SK-N-SH treated with all-trans-retinoic acid at 6 μM for 48 hours (cell line): ENCODE data around the gene ARPC1B.

Source experiments
- ATAC-seq: fragments of 200-7000 bp; cut with Tn5 transposase; 3 replicates; pipeline ENCODE4 v1.9.1; 2020; ENCODE audit warnings: mild to moderate bottlenecking, moderate library complexity
- CSDC2 ChIP-seq: fragments of 250-450 bp; sonication (Bioruptor Pico); IDR thresholded peaks from 2 replicates; pipeline ENCODE4 v1.5.0; 2020; ENCODE audit warnings: mild to moderate bottlenecking, moderate library complexity
- GLIS3 ChIP-seq: fragments of 250-450 bp; sonication (Bioruptor Pico); IDR thresholded peaks from 2 replicates; pipeline ENCODE4 v1.5.0; 2020; ENCODE audit warnings: mild to moderate bottlenecking, moderate library complexity
- ISL1 ChIP-seq: fragments of 250-450 bp; sonication (Bioruptor Pico); IDR thresholded peaks from 2 replicates; pipeline ENCODE4 v2.1.2; 2022; ENCODE audit warnings: mild to moderate bottlenecking, moderate library complexity
- OSR1 ChIP-seq: fragments of 250-450 bp; sonication (Bioruptor Pico); IDR thresholded peaks from 2 replicates; pipeline ENCODE4 v1.8.0; 2022; ENCODE audit warnings: moderate library complexity, mild to moderate bottlenecking, inconsistent platforms
- PPARA ChIP-seq: fragments of 250-450 bp; sonication (Bioruptor Pico); IDR thresholded peaks from 2 replicates; pipeline ENCODE4 v1.5.0; 2020; ENCODE audit warnings: mild to moderate bottlenecking, borderline replicate concordance
- RARB ChIP-seq: fragments of 250-450 bp; sonication (Bioruptor Pico); IDR thresholded peaks from 2 replicates; pipeline ENCODE4 v1.8.0; 2021; ENCODE audit warnings: mild to moderate bottlenecking, moderate library complexity
- SNAI2 ChIP-seq: fragments of 250-450 bp; sonication (Bioruptor Pico); IDR thresholded peaks from 2 replicates; pipeline ENCODE4 v1.5.0; 2020; ENCODE audit warnings: mild to moderate bottlenecking, moderate library complexity
- TCF4 ChIP-seq: fragments of 250-450 bp; sonication (Bioruptor Pico); IDR thresholded peaks from 2 replicates; pipeline ENCODE4 v1.8.0; 2021; ENCODE audit warnings: mild to moderate bottlenecking, moderate library complexity, borderline replicate concordance
- TOX ChIP-seq: fragments of 250-450 bp; sonication (Bioruptor Pico); IDR thresholded peaks from 2 replicates; pipeline ENCODE4 v1.8.0; 2021; ENCODE audit warnings: mild to moderate bottlenecking, moderate library complexity, borderline replicate concordance
- ZC3H10 ChIP-seq: fragments of 250-450 bp; sonication (Bioruptor Pico); IDR thresholded peaks from 2 replicates; pipeline ENCODE4 v1.5.1; 2021; ENCODE audit warnings: mild to moderate bottlenecking, moderate library complexity
- ZFP3 ChIP-seq: fragments of 250-450 bp; sonication (Bioruptor Pico); IDR thresholded peaks from 2 replicates; pipeline ENCODE4 v1.5.0; 2020; ENCODE audit warnings: mild to moderate bottlenecking, moderate library complexity
- ZFP30 ChIP-seq: fragments of 450-650 bp; formaldehyde crosslinking; IDR thresholded peaks from 2 replicates; pipeline ENCODE4 v1.5.0; 2022; ENCODE audit warnings: mild to moderate bottlenecking, moderate library complexity
- ZNF565 ChIP-seq: fragments of 450-650 bp; formaldehyde crosslinking; conservative IDR thresholded peaks from 2 replicates; pipeline ENCODE4 v1.5.0; 2020; ENCODE audit warnings: low read depth, mild to moderate bottlenecking, moderate library complexity
- TF ChIP-seq, protein P1 (sequence below): fragments of 250-450 bp; sonication (Bioruptor Pico); IDR thresholded peaks from 2 replicates; pipeline ENCODE4 v1.5.0; 2020; ENCODE audit warnings: mild to moderate bottlenecking, moderate library complexity
- TF ChIP-seq, protein P2 (sequence below): fragments of 250-450 bp; sonication (Bioruptor Pico); IDR thresholded peaks from 2 replicates; pipeline ENCODE4 v1.8.0; 2021; ENCODE audit warnings: low read depth, mild to moderate bottlenecking, moderate library complexity, borderline replicate concordance
- TF ChIP-seq, protein P3 (sequence below): fragments of 250-450 bp; sonication (Bioruptor Pico); IDR thresholded peaks from 2 replicates; pipeline ENCODE4 v1.8.0; 2020; ENCODE audit warnings: mild to moderate bottlenecking, moderate library complexity, borderline replicate concordance
- TF ChIP-seq, protein P4 (sequence below): fragments of 250-450 bp; sonication (Bioruptor Pico); IDR thresholded peaks from 2 replicates; pipeline ENCODE4 v1.5.1; 2021; ENCODE audit warnings: mild to moderate bottlenecking, moderate library complexity

ARPC1B gene

DNA sequence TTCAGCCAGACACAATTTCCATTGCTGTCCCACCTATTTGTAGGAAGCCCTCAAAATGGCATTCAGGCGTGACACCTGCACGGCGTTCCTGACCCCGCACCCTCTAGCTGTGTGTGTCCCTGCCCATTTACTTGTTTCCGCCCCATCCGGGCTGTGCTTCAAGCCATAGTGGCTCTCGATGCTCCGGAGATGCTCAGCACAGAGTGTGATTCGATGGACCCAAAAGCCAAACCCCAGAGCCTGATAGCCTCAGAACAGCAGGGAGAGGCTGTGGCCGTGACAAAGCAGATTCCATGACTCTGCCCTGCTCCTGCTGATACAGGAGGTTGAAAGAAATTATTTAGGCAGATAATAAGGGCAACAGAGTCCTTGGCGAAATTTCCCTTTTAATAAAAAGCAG lies 47.7 kb downstream of the ARPC1B start:
- TF ChIP-seq ZC3H10, result no peak
- TF ChIP-seq, protein P1, sequence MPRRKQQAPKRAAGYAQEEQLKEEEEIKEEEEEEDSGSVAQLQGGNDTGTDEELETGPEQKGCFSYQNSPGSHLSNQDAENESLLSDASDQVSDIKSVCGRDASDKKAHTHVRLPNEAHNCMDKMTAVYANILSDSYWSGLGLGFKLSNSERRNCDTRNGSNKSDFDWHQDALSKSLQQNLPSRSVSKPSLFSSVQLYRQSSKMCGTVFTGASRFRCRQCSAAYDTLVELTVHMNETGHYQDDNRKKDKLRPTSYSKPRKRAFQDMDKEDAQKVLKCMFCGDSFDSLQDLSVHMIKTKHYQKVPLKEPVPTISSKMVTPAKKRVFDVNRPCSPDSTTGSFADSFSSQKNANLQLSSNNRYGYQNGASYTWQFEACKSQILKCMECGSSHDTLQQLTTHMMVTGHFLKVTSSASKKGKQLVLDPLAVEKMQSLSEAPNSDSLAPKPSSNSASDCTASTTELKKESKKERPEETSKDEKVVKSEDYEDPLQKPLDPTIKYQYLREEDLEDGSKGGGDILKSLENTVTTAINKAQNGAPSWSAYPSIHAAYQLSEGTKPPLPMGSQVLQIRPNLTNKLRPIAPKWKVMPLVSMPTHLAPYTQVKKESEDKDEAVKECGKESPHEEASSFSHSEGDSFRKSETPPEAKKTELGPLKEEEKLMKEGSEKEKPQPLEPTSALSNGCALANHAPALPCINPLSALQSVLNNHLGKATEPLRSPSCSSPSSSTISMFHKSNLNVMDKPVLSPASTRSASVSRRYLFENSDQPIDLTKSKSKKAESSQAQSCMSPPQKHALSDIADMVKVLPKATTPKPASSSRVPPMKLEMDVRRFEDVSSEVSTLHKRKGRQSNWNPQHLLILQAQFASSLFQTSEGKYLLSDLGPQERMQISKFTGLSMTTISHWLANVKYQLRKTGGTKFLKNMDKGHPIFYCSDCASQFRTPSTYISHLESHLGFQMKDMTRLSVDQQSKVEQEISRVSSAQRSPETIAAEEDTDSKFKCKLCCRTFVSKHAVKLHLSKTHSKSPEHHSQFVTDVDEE (CRISPR knock-in tag), result no peak
- no peak for TF ChIP-seq SNAI2 (CRISPR knock-in tag)
- TF ChIP-seq, all 23 proteins: peak for 0
- peak; percentile 4; the same call in 1 of the 3 replicates for ATAC-seq

DNA sequence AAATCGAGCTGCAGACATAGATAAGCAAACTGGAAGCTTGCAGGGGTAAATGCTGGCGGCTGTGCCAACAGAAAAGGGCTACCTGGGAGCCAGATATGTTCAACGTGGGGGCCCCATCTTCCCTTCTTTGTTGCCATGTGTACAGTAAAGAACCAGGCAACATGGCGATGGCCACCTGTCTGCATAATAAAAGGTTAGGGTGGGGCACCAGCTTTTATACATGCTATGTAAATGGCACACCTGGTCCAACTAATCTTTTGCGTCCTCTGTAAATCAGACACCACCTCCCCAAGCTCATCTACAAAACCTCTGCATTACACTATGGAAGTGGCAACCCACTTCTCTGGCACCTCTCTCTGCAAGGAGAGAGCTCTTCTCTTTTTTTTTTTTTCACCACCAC lies 48.1 kb downstream of the ARPC1B start:
- TF ChIP-seq SNAI2 (CRISPR knock-in tag) (no peak), TCF4 (no peak), CSDC2 (CRISPR knock-in tag) (no peak), GLIS3 (CRISPR knock-in tag) (no peak), PPARA (CRISPR knock-in tag) (no peak), ZNF565 (CRISPR knock-in tag) (no peak), OSR1 (CRISPR knock-in tag) (no peak), RARB (no peak), ZC3H10 (no peak), ZFP3 (CRISPR knock-in tag) (no peak)
- TF ChIP-seq, protein P2, sequence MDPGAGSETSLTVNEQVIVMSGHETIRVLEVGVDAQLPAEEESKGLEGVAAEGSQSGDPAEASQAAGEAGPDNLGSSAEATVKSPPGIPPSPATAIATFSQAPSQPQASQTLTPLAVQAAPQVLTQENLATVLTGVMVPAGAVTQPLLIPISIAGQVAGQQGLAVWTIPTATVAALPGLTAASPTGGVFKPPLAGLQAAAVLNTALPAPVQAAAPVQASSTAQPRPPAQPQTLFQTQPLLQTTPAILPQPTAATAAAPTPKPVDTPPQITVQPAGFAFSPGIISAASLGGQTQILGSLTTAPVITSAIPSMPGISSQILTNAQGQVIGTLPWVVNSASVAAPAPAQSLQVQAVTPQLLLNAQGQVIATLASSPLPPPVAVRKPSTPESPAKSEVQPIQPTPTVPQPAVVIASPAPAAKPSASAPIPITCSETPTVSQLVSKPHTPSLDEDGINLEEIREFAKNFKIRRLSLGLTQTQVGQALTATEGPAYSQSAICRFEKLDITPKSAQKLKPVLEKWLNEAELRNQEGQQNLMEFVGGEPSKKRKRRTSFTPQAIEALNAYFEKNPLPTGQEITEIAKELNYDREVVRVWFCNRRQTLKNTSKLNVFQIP (CRISPR knock-in tag), result no peak
- TF ChIP-seq, protein P3, sequence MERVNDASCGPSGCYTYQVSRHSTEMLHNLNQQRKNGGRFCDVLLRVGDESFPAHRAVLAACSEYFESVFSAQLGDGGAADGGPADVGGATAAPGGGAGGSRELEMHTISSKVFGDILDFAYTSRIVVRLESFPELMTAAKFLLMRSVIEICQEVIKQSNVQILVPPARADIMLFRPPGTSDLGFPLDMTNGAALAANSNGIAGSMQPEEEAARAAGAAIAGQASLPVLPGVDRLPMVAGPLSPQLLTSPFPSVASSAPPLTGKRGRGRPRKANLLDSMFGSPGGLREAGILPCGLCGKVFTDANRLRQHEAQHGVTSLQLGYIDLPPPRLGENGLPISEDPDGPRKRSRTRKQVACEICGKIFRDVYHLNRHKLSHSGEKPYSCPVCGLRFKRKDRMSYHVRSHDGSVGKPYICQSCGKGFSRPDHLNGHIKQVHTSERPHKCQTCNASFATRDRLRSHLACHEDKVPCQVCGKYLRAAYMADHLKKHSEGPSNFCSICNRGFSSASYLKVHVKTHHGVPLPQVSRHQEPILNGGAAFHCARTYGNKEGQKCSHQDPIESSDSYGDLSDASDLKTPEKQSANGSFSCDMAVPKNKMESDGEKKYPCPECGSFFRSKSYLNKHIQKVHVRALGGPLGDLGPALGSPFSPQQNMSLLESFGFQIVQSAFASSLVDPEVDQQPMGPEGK (CRISPR knock-in tag), result no peak
- TF ChIP-seq, protein P4, sequence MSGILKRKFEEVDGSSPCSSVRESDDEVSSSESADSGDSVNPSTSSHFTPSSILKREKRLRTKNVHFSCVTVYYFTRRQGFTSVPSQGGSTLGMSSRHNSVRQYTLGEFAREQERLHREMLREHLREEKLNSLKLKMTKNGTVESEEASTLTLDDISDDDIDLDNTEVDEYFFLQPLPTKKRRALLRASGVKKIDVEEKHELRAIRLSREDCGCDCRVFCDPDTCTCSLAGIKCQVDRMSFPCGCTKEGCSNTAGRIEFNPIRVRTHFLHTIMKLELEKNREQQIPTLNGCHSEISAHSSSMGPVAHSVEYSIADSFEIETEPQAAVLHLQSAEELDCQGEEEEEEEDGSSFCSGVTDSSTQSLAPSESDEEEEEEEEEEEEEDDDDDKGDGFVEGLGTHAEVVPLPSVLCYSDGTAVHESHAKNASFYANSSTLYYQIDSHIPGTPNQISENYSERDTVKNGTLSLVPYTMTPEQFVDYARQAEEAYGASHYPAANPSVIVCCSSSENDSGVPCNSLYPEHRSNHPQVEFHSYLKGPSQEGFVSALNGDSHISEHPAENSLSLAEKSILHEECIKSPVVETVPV (CRISPR knock-in tag), result no peak
- TF ChIP-seq, all 23 proteins: peak for 0
- no peak for ATAC-seq

DNA sequence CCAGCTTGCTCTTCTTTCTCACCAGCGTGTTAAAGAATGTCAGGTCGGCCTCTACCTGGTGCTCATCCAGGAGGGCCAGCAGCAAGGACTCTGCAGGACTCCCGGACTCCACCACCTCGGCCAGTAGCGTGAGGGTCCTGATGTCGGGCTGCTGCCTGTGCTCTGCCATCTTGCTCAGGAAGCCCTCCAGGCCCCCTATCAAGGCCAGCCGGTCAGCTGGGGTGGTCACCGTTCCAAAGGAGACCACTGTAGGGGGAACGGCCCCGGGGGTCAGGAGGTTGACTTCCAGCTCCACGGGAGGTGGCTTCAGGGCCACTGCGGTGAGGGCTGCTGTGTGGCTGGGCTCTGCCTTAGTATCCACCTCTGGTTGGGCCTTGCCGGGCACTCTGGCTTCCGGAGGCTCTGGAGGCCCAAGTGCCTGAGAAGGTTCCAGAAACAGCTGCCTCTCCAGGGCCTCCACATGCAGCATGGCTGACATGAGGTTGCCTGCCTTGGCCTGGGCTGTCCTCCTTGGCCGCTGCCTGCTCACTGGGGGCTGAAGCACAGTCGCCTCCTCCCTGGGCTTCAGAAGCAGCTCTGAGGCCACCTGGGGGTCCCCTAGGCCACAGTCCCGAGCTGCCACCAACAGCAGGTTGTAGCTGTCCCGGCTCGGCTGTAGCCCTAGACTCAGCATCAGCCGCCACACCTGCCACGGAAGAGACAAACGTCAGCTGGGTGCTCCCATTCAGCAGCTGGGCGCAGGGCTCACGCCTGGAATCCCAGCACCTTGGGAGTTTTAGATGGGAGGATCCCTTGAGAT lies 50.6 kb downstream of the ARPC1B start:
- ATAC-seq, result no peak
- TF ChIP-seq ZFP3 (CRISPR knock-in tag) (no peak), TCF4 (no peak)

DNA sequence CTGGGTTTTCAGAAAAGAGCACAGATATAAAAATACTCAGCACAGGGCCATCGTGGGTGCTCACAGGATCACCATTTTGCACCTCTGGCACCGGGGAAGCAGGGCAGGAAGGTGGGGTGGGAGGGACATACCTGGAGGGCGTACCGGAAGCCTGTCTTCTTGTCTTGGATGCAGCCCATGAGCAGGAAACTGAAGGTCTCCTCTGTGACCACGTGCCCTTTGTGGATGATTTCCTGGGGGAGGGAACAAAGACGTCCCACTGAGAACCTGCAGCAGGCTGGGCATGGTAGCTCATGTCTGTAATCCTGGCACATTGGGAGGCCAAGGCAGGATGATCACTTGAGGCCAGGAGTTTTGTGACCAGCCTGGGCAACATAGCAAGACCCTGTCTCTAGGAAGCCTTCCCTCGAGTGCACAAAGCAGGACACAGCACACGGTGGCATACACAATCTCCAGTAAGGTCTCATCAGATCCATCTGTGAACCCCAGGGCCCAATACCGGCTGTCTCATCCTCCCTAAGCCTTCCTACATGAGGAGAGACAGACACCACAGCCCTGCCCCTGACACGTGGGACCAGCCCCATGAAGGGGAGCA lies 54.5 kb downstream of the ARPC1B start:
- no peak; the same call in 2 of the 3 replicates for ATAC-seq

More for the DNA sequence above, 54.5 kb downstream of the ARPC1B start:
- no peak for TF ChIP-seq SNAI2 (CRISPR knock-in tag)
- no peak for TF ChIP-seq ZC3H10
- TF ChIP-seq ISL1 (CRISPR knock-in tag), result no peak
- no peak for TF ChIP-seq ZFP30
- TF ChIP-seq, protein P4 (CRISPR knock-in tag), result no peak
- TF ChIP-seq, protein P2 (CRISPR knock-in tag), result no peak
- TF ChIP-seq OSR1 (CRISPR knock-in tag), result no peak
- TF ChIP-seq TOX (CRISPR knock-in tag), result no peak
